ENCODE results near the gene RASD1. TPM values are rescaled to one million over a fixed set of nuclear protein-coding genes. Genes with fewer than 3 reads are reported as not detected.

The RASD1 gene
- total RNA-seq, 1 experiment from 2014 or later: 0.30 TPM

- H3K27me3 ChIP-seq (ENCODE audit: insufficient read depth, low read length): no peaks in the 10 kb centered on the region
- ChIA-PET POLR2A (interaction anchor here (1.4 kb wide), 1 partner anchor 15 kb away, joined by 3 read pairs; no protein-coding TSS in a partner anchor), RAD21 (ENCODE audit: low non-redundant PET in 1 of 2, low total read pairs in 2 of 2, uncharacterized antibody in 2 of 2, unreplicated experiment in 2 of 2) (interaction anchor here in 1 of 2 experiments (0.6 kb wide), 1 partner anchor 55 kb away, joined by 3 read pairs; no protein-coding TSS in a partner anchor), CTCF (interaction anchor here (0.9 to 2.9 kb wide), 2 partner anchors 11 to 16 kb away, joined by 3 to 19 read pairs; partner anchors contain the start of gene RASD1)
- H2AFZ ChIP-seq (ENCODE audit: low read depth, low read length, poor library complexity, severe bottlenecking): no peak overlapping the region
- H3K27ac ChIP-seq (ENCODE audit: low read depth, low read length): no peak overlapping the region
- TF ChIP-seq YY1 (IDR thresholded peaks at IDR 0.05; ENCODE audit: extremely low read depth, insufficient replicate concordance, low read depth, low read length): no peak
- TF ChIP-seq MAX (IDR thresholded peaks at IDR 0.05): peak; percentile 61
- H3K9me3 ChIP-seq (ENCODE audit: control insufficient read depth in 1 of 2, insufficient read depth in 1 of 2, low read depth in 1 of 2, low read length in 2 of 2): no peaks in the 10 kb centered on the region
- H3K4me3 ChIP-seq (replicated peaks in 1 of 2; ENCODE audit: low read depth in 1 of 2, low read length in 2 of 2): no peak overlapping the region
- no peaks in the 10 kb centered on the region for H3K79me2 ChIP-seq (ENCODE audit: insufficient read depth, low read length)
- H3K4me1 ChIP-seq (ENCODE audit: control insufficient read depth in 1 of 2, insufficient read depth in 2 of 2, low read length in 2 of 2): peaks cover 5 to 48% of the 10 kb centered on the region in 2 experiments; a peak in 3 of 4 replicates
- ATAC-seq: peak; percentile 84
- peak overlapping the region; percentile 56 for H3K4me2 ChIP-seq (ENCODE audit: low read length)
- intact Hi-C loops (cut with micrococcal nuclease): no loop called here
- H3K9me2 ChIP-seq (ENCODE audit: insufficient read depth): no peaks in the 10 kb centered on the region
- no TSS peak for BruUV-seq (replicated peaks)
- DNase-seq (ENCODE audit: low read depth, low spot score): no peak
- H3K9ac ChIP-seq (ENCODE audit: low read length): 0 out of 2 replicates have a peak overlapping the region, but pooled peaks have one; percentile 27
- H4K20me1 ChIP-seq (ENCODE audit: insufficient read depth): no peaks in the 10 kb centered on the region
- no peaks in the 10 kb centered on the region for H3K36me3 ChIP-seq (ENCODE audit: control insufficient read depth in 1 of 2, insufficient read depth in 2 of 2, low read length in 2 of 2)
Observed at GRCh38 chr17:17511881-17512858, 16.0 kb upstream of the RASD1 start.

GRCh38 chr17:17511293-17511741 lies 15.1 kb upstream of the RASD1 start:
- intact Hi-C loops (cut with micrococcal nuclease): no loop called here
- Histone ChIP-seq H3K27me3 (ENCODE audit: insufficient read depth, low read length) (no peaks in the 10 kb centered on the region), H3K4me1 (ENCODE audit: control insufficient read depth in 1 of 2, insufficient read depth in 2 of 2, low read length in 2 of 2) (peaks cover 5 to 40% of the 10 kb centered on the region in 2 experiments; a peak in 3 of 4 replicates), H3K27ac (ENCODE audit: low read depth, low read length) (no peak overlapping the region), H3K9ac (ENCODE audit: low read length) (no peak overlapping the region), H3K36me3 (ENCODE audit: control insufficient read depth in 1 of 2, insufficient read depth in 2 of 2, low read length in 2 of 2) (no peaks in the 10 kb centered on the region), H3K4me3 (replicated peaks in 1 of 2; ENCODE audit: low read depth in 1 of 2, low read length in 2 of 2) (no peak overlapping the region), H2AFZ (ENCODE audit: low read depth, low read length, poor library complexity, severe bottlenecking) (no peak overlapping the region), H3K9me3 (ENCODE audit: control insufficient read depth in 1 of 2, insufficient read depth in 1 of 2, low read depth in 1 of 2, low read length in 2 of 2) (no peaks in the 10 kb centered on the region), H3K9me2 (ENCODE audit: insufficient read depth) (no peaks in the 10 kb centered on the region), H3K4me2 (ENCODE audit: low read length) (no peak overlapping the region), H3K79me2 (ENCODE audit: insufficient read depth, low read length) (no peaks in the 10 kb centered on the region), H4K20me1 (ENCODE audit: insufficient read depth) (no peaks in the 10 kb centered on the region)
- BruUV-seq (replicated peaks): no TSS peak
- CTCF ChIA-PET: interaction anchor here (2.9 kb wide), 1 partner anchor 15 kb away, joined by 19 read pairs; the partner anchor contains the start of gene RASD1
- no peak for DNase-seq (ENCODE audit: low read depth, low spot score)
- POLR2A ChIA-PET: interaction anchor here (1.4 kb wide), 1 partner anchor 14 kb away, joined by 3 read pairs; no protein-coding TSS in a partner anchor
- no peak for ATAC-seq
- RAD21 ChIA-PET (ENCODE audit: low non-redundant PET in 1 of 2, low total read pairs in 2 of 2, uncharacterized antibody in 2 of 2, unreplicated experiment in 2 of 2): no interaction called here
- TF ChIP-seq EGR1 (IDR thresholded peaks at IDR 0.05; ENCODE audit: low read depth): no peak
- TF ChIP-seq ZBTB33 (IDR thresholded peaks at IDR 0.05; ENCODE audit: extremely low read depth, insufficient replicate concordance, low read length): no peak
- no peak for TF ChIP-seq EZH2phosphoT487 (IDR thresholded peaks at IDR 0.05; ENCODE audit: borderline replicate concordance)
- TF ChIP-seq CTCF (IDR thresholded peaks at IDR 0.05 in 2 of 3, conservative IDR thresholded peaks at IDR 0.05 in 1 of 3; ENCODE audit: borderline replicate concordance in 1 of 3, insufficient read depth in 1 of 3, low read depth in 2 of 3, low read length in 2 of 3): no peak
- TF ChIP-seq TCF7L2 (IDR thresholded peaks at IDR 0.05; ENCODE audit: borderline replicate concordance, extremely low read depth, insufficient read depth, insufficient read length): no peak
- no peak for TF ChIP-seq ZFX (IDR thresholded peaks at IDR 0.05)
- no peak for TF ChIP-seq FOSL1 (IDR thresholded peaks at IDR 0.05; ENCODE audit: low read depth)

Data from HCT116 (cell line).